ENCODE data around the gene HDAC4. TPM values are rescaled to one million over a fixed set of nuclear protein-coding genes. Genes with fewer than 3 reads are reported as not detected.

HDAC4 gene
- total and polyA plus RNA-seq, 4 donors: 2.9 to 37.2 (median 4.4) TPM

- peaks cover 0 to 3% (median 0%) of the 10 kb centered on the region in 4 donors for H3K36me3 ChIP-seq (ENCODE audit: control insufficient read depth in 4 of 4, insufficient read depth in 3 of 4, low read depth in 1 of 4, low read length in 3 of 4)
- H3K4me3 ChIP-seq (ENCODE audit: low read depth in 1 of 3, low read length in 3 of 3): no peak overlapping the region
- H3K27me3 ChIP-seq (ENCODE audit: control insufficient read depth in 4 of 4, insufficient read depth in 4 of 4, low read length in 3 of 4): no peaks in the 10 kb centered on the region
- no peaks in the 10 kb centered on the region for H3K9me3 ChIP-seq (ENCODE audit: control insufficient read depth in 4 of 4, low read length in 3 of 4)
- TF ChIP-seq HNF4A (conservative IDR thresholded peaks at IDR 0.05) (no peak), FOXA1 (IDR thresholded peaks at IDR 0.05) (no peak), NR2F2 (IDR thresholded peaks at IDR 0.05) (no peak)
- H3K9ac ChIP-seq (ENCODE audit: low read depth in 1 of 2, low read length in 2 of 2): no peak overlapping the region
- 95% methylated on average over 13 of the region's 13 CpGs for WGBS
- H3K27ac ChIP-seq (ENCODE audit: low read depth in 1 of 2, low read length in 2 of 2): no peak overlapping the region
- no peaks in the 10 kb centered on the region for H3K4me1 ChIP-seq (ENCODE audit: control insufficient read depth in 4 of 4, insufficient read depth in 4 of 4, low read length in 3 of 4)
- DNase-seq (ENCODE audit: low spot score): no peak
Observed at GRCh38 chr2:239370876-239371725, 29.7 kb downstream of the HDAC4 start.

DNA sequence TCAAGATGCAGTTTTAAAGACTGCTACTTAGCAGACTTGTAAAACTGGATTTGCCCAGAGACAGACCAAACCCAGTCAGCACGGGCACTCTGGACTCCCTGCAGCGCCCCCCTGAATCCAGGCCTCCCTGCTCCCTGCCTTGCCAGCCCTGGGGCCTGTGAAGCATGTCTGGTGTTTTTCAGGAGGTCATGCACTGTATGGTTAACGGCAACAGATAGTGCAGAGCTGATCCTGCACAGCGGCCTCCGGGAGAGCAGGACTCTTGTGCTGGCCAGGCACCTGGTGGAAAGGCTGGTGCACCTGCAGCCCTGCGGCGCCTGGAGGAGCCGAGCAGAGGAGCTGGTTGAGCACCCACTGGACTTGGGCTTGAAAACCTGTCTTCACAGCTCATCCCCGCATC is 30.4 kb downstream of the HDAC4 start:
- H3K4me3 ChIP-seq (ENCODE audit: low read depth in 1 of 3, low read length in 3 of 3): no peak overlapping the region
- no peak overlapping the region for H3K27ac ChIP-seq (ENCODE audit: low read depth in 1 of 2, low read length in 2 of 2)
- H3K36me3 ChIP-seq (ENCODE audit: control insufficient read depth in 4 of 4, insufficient read depth in 3 of 4, low read depth in 1 of 4, low read length in 3 of 4): peaks cover 0 to 3% (median 0%) of the 10 kb centered on the region in 4 donors
- no peaks in the 10 kb centered on the region for H3K4me1 ChIP-seq (ENCODE audit: control insufficient read depth in 4 of 4, insufficient read depth in 4 of 4, low read length in 3 of 4)
- WGBS: 96% methylated on average over 9 of the region's 9 CpGs
- H3K9me3 ChIP-seq (ENCODE audit: control insufficient read depth in 4 of 4, low read length in 3 of 4): no peaks in the 10 kb centered on the region
- no peak for DNase-seq (ENCODE audit: low spot score)
- TF ChIP-seq JUND (IDR thresholded peaks at IDR 0.05) (no peak), HNF4G (IDR thresholded peaks at IDR 0.05) (no peak), TAF1 (conservative IDR thresholded peaks at IDR 0.05) (no peak), EGR1 (IDR thresholded peaks at IDR 0.05; ENCODE audit: low read depth in 2 of 2) (no peak), YY1 (IDR thresholded peaks at IDR 0.05) (no peak), CTCF (IDR thresholded peaks at IDR 0.05; ENCODE audit: low read depth, low read length, missing input control) (no peak), SP1 (IDR thresholded peaks at IDR 0.05) (no peak), HNF4A (conservative IDR thresholded peaks at IDR 0.05) (no peak), FOXA2 (IDR thresholded peaks at IDR 0.05) (no peak), FOXA1 (IDR thresholded peaks at IDR 0.05) (no peak), RXRA (IDR thresholded peaks at IDR 0.05) (no peak), GABPA (IDR thresholded peaks at IDR 0.05 in 1 of 2, conservative IDR thresholded peaks at IDR 0.05 in 1 of 2) (no peak), RAD21 (IDR thresholded peaks at IDR 0.05) (no peak), NR2F2 (IDR thresholded peaks at IDR 0.05) (no peak), ATF3 (IDR thresholded peaks at IDR 0.05) (no peak)
- TF ChIP-seq, protein P1, sequence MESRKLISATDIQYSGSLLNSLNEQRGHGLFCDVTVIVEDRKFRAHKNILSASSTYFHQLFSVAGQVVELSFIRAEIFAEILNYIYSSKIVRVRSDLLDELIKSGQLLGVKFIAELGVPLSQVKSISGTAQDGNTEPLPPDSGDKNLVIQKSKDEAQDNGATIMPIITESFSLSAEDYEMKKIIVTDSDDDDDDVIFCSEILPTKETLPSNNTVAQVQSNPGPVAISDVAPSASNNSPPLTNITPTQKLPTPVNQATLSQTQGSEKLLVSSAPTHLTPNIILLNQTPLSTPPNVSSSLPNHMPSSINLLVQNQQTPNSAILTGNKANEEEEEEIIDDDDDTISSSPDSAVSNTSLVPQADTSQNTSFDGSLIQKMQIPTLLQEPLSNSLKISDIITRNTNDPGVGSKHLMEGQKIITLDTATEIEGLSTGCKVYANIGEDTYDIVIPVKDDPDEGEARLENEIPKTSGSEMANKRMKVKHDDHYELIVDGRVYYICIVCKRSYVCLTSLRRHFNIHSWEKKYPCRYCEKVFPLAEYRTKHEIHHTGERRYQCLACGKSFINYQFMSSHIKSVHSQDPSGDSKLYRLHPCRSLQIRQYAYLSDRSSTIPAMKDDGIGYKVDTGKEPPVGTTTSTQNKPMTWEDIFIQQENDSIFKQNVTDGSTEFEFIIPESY (IDR thresholded peaks at IDR 0.05): no peak
- TF ChIP-seq, protein P2, sequence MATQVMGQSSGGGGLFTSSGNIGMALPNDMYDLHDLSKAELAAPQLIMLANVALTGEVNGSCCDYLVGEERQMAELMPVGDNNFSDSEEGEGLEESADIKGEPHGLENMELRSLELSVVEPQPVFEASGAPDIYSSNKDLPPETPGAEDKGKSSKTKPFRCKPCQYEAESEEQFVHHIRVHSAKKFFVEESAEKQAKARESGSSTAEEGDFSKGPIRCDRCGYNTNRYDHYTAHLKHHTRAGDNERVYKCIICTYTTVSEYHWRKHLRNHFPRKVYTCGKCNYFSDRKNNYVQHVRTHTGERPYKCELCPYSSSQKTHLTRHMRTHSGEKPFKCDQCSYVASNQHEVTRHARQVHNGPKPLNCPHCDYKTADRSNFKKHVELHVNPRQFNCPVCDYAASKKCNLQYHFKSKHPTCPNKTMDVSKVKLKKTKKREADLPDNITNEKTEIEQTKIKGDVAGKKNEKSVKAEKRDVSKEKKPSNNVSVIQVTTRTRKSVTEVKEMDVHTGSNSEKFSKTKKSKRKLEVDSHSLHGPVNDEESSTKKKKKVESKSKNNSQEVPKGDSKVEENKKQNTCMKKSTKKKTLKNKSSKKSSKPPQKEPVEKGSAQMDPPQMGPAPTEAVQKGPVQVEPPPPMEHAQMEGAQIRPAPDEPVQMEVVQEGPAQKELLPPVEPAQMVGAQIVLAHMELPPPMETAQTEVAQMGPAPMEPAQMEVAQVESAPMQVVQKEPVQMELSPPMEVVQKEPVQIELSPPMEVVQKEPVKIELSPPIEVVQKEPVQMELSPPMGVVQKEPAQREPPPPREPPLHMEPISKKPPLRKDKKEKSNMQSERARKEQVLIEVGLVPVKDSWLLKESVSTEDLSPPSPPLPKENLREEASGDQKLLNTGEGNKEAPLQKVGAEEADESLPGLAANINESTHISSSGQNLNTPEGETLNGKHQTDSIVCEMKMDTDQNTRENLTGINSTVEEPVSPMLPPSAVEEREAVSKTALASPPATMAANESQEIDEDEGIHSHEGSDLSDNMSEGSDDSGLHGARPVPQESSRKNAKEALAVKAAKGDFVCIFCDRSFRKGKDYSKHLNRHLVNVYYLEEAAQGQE (IDR thresholded peaks at IDR 0.05): no peak
- TF ChIP-seq, protein P3, sequence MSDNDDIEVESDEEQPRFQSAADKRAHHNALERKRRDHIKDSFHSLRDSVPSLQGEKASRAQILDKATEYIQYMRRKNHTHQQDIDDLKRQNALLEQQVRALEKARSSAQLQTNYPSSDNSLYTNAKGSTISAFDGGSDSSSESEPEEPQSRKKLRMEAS (IDR thresholded peaks at IDR 0.05): no peak
- H3K27me3 ChIP-seq (ENCODE audit: control insufficient read depth in 4 of 4, insufficient read depth in 4 of 4, low read length in 3 of 4): no peaks in the 10 kb centered on the region
- H3K9ac ChIP-seq (ENCODE audit: low read depth in 1 of 2, low read length in 2 of 2): no peak overlapping the region
